Middle frontal gyrus (tissue), 1 donor: ENCODE measurements around the gene STEAP4.

ENCODE experiments used
- DNase-seq: peaks from one replicate; pipeline ENCODE4 v3.0.0-alpha.2; 2015; ENCODE audit warnings: low spot score; ENCODE audit errors: extremely low spot score

STEAP4 gene

DNA sequence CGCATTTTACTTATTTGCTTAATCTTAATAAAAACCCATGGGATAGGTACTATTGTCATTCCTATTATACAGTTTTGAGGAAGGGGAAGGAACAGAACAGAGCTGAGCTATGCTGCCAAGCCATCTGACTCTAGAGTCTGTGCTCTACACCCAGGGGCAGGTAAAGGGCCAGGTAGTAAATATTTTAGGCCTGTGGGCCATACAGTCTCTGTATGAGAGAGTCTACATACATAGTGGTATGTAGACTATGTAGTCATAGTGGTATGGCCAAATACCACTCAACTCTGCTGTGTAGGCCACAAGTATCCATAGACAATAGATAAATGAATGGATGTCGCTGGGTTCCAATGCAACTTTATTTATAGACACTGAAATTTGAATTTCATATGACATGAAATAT is 83.4 kb downstream of the STEAP4 start:
- no peak for DNase-seq
